Activated CD4-positive, alpha-beta T cell treated with anti-CD3 and anti-CD28 coated beads, Interleukin-2, amount 10 ng/mL, durations not matched to agents 7 days and 5 days (primary cell): ENCODE data around the gene NEUROG1. TPM values are rescaled to one million over a fixed set of nuclear protein-coding genes. Genes with fewer than 3 reads are reported as not detected.
"Not testable (repeated sequence)": the region's sequence is repeated elsewhere in the genome, so short reads cannot be mapped to it uniquely, and the experiment has no call there.

ENCODE experiments used
- CTCF ChIA-PET: fragments of 350-600 bp; sonication (Branson Sonifier 250); formaldehyde crosslinking; loops from one replicate; lab custom pipeline; 2021; ENCODE audit warnings: antibody characterized with exemption; lab: Charles Lee
- POLR2A ChIA-PET: fragments of 350-600 bp; sonication (Branson Sonifier 250); formaldehyde crosslinking; loops from one replicate; lab custom pipeline; 2021; ENCODE audit warnings: antibody characterized with exemption; lab: Charles Lee
- DNase-seq: peaks from one replicate; pipeline ENCODE4 v3.0.0-alpha.2; 2020
- H3K27ac Mint-ChIP-seq: one replicate; pipeline ENCODE4 v1.8.0; 2021; ENCODE audit warnings: mild to moderate bottlenecking, moderate library complexity, mixed read lengths
- H3K27me3 Mint-ChIP-seq: one replicate; pipeline ENCODE4 v1.8.0; 2021; ENCODE audit warnings: mixed read lengths
- H3K36me3 Mint-ChIP-seq: one replicate; pipeline ENCODE4 v1.8.0; 2021; ENCODE audit warnings: low read depth, mixed read lengths
- H3K4me1 Mint-ChIP-seq: one replicate; pipeline ENCODE4 v1.8.0; 2021; ENCODE audit warnings: mixed read lengths
- H3K4me3 Mint-ChIP-seq: one replicate; pipeline ENCODE4 v1.8.0; 2021; ENCODE audit warnings: mild to moderate bottlenecking, moderate library complexity, mixed read lengths
- H3K9me3 Mint-ChIP-seq: one replicate; pipeline ENCODE4 v1.8.0; 2021; ENCODE audit warnings: mixed read lengths
- total RNA-seq, 2 experiments: library from RNA; stranded (reverse); gene quantifications; one replicate each; pipeline ENCODE4 v1.2.3, GENCODE V29; 2021

NEUROG1 gene
- total RNA-seq, 2 experiments from 2014 or later, result not detected

DNA sequence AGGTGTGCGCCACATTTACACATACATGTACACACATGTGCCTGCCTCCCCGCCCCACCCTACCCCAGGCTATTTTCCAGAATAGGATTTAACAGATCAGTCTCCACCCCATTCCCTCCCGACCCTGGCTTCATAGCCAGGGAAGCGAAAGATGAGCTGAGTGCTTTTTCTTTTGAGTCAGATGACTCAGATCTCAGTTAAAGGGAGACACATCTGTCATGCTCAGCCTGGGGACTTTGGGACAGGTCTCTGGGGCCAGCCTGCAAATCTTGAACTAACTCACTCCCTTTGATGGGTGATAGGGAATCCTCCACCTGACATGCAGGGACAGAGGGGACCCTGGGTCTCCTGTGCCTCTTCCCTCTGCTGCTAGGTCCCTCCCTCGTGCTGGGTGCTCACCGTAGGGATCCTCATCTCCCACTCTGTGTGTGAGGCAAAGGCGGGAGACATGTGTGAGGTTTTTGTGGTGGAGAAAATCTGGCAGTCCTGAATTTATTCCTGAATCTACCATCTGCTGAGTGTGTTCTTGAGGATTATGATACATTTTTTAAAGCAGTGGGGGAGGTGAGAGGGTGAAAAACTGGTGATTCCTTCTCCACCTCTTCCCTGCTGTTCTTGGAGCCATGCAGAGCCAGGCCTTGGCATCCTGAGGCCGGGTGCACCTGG is 37.7 kb downstream of the NEUROG1 start:
- POLR2A ChIA-PET, result no interaction called here

DNA sequence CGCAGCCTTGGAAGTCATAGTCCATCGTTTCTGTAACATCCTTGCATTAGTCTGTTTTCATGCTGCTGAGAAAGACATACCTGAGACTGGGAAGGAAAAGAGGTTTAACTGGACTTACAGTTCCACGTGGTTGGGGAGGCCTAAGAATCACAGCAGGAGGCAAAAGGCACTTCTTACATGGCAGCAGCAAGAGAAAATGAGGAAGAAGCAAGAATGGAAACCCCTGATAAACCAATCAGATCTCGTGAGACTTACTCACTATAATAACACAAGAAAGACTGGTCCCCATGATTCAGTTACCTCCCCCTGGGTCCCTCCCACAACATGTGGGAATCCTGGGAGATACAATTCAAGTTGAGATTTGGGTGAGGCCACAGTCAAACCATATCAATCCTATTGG is 40.2 kb downstream of the NEUROG1 start:
- DNase-seq, H3K4me3 Mint-ChIP-seq, H3K36me3 Mint-ChIP-seq, H3K27ac Mint-ChIP-seq, H3K9me3 Mint-ChIP-seq, POLR2A ChIA-PET, H3K4me1 Mint-ChIP-seq: not testable (repeated sequence)
- CTCF ChIA-PET, result interaction anchor here (1.5 kb wide), 1 partner anchor 9 kb away, joined by 3 read pairs; no protein-coding TSS in a partner anchor
- H3K27me3 Mint-ChIP-seq, result peaks cover 48% of the 10 kb centered on the region

More for the DNA sequence above, 37.7 kb downstream of the NEUROG1 start:
- Mint-ChIP-seq H3K4me1 (no peaks in the 10 kb centered on the region), H3K4me3 (no peak overlapping the region), H3K27ac (no peak overlapping the region), H3K36me3 (no peaks in the 10 kb centered on the region), H3K9me3 (no peaks in the 10 kb centered on the region), H3K27me3 (peaks cover 29% of the 10 kb centered on the region)
- DNase-seq, result no peak
- CTCF ChIA-PET, result interaction anchor here (1.4 kb wide), 1 partner anchor 53 kb away, joined by 3 read pairs; no protein-coding TSS in a partner anchor

DNA sequence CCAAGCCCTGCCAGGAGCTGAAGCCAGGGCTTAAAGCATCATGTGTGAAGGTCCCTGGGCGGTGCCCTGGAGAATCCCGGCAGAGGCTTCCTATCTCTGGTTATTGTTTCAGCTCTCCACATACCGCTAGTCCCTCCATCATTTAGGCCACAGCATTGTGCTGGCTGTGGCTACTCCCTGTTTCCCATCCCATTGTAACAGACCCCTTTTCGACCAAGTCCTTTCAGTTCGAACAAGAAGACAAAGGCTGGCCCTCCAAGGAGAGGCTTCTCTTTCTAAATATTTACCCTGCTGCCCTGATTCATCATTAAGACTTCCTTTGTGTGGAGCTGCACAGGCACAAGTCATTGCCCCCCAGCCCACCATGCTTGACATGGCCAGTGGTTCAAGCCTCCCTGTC is 41.6 kb downstream of the NEUROG1 start:
- POLR2A ChIA-PET, result no interaction called here
- no peaks in the 10 kb centered on the region for H3K9me3 Mint-ChIP-seq
- peaks cover 4% of the 10 kb centered on the region for H3K4me1 Mint-ChIP-seq
- H3K4me3 Mint-ChIP-seq, result no peak overlapping the region
- H3K27me3 Mint-ChIP-seq, result peaks cover 56% of the 10 kb centered on the region
- H3K27ac Mint-ChIP-seq, result no peak overlapping the region
- peaks cover 2% of the 10 kb centered on the region for H3K36me3 Mint-ChIP-seq
- DNase-seq, result no peak
- CTCF ChIA-PET, result interaction anchor here (1.5 kb wide), 1 partner anchor 10 kb away, joined by 3 read pairs; no protein-coding TSS in a partner anchor

GRCh38 chr5:135493406-135494180 is 42.2 kb downstream of the NEUROG1 start:
- no peak overlapping the region for H3K4me3 Mint-ChIP-seq
- CTCF ChIA-PET, result interaction anchor here (1.5 kb wide), 1 partner anchor 10 kb away, joined by 3 read pairs; no protein-coding TSS in a partner anchor
- DNase-seq, result no peak
- POLR2A ChIA-PET, result no interaction called here
- peaks cover 5% of the 10 kb centered on the region for H3K4me1 Mint-ChIP-seq
- no peak overlapping the region for H3K27ac Mint-ChIP-seq
- H3K27me3 Mint-ChIP-seq, result peaks cover 62% of the 10 kb centered on the region
- H3K36me3 Mint-ChIP-seq, result peaks cover 2% of the 10 kb centered on the region
- H3K9me3 Mint-ChIP-seq, result no peaks in the 10 kb centered on the region

DNA sequence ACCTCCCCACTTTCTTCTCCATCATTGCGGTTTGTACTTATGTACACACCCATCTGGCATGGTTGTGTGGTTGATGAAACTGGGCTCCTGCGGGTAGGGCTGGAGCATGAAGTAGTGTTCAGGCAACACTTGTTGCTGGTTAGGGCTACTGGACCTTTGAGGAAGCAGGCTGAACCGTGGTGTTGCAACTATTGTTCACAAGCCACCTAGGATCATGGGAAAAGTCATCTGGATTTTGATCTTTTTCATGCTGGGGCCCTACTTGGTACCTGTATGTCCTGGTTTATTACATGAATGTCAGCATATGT is 43.5 kb downstream of the NEUROG1 start:
- Mint-ChIP-seq H3K9me3 (no peaks in the 10 kb centered on the region), H3K36me3 (peaks cover 2% of the 10 kb centered on the region), H3K27me3 (peaks cover 75% of the 10 kb centered on the region), H3K4me1 (peaks cover 7% of the 10 kb centered on the region), H3K4me3 (no peak overlapping the region), H3K27ac (no peak overlapping the region)
- POLR2A ChIA-PET, result no interaction called here
- CTCF ChIA-PET, result interaction anchor here (1.8 kb wide), 1 partner anchor 74 kb away, joined by 6 read pairs; no protein-coding TSS in a partner anchor
- no peak for DNase-seq

- ChIA-PET POLR2A (no interaction called here), CTCF (interaction anchor here (1.8 kb wide), 1 partner anchor 74 kb away, joined by 6 read pairs; no protein-coding TSS in a partner anchor)
- peaks cover 2% of the 10 kb centered on the region for H3K36me3 Mint-ChIP-seq
- no peak overlapping the region for H3K4me3 Mint-ChIP-seq
- no peaks in the 10 kb centered on the region for H3K9me3 Mint-ChIP-seq
- peaks cover 7% of the 10 kb centered on the region for H3K4me1 Mint-ChIP-seq
- no peak overlapping the region for H3K27ac Mint-ChIP-seq
- peaks cover 76% of the 10 kb centered on the region for H3K27me3 Mint-ChIP-seq
- DNase-seq, result no peak
Measured at GRCh38 chr5:135491552-135492318, 44.0 kb downstream of the NEUROG1 start.

DNA sequence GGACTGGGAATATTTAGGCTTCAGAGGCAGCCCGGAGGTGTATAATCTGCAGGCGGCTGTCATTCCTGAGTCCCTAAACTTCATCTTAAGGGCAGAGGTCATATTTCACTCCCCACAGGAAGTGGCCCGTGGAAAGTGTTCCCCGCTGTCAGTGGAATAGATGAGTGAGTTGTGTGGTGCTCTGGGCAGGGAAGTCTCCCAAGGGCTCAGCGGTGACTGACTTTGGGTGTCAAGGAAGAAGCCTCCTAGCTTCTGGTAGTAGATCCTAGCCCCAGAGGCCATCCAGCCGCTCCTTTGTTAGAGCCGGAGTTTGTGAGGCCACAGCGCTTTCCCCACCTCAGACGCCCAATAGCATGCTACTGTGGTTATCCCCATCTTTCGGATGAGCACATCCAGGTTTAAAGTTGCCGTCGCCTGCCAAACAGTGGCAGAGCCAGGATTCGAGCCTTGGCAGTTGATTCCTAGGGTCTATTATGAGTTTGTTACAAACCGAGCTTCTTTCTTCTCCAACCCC is 44.7 kb downstream of the NEUROG1 start:
- H3K27me3 Mint-ChIP-seq, result peaks cover 80% of the 10 kb centered on the region
- H3K4me1 Mint-ChIP-seq, result peaks cover 7% of the 10 kb centered on the region
- H3K27ac Mint-ChIP-seq, result no peak overlapping the region
- no peak overlapping the region for H3K4me3 Mint-ChIP-seq
- no peaks in the 10 kb centered on the region for H3K9me3 Mint-ChIP-seq
- peaks cover 2% of the 10 kb centered on the region for H3K36me3 Mint-ChIP-seq
- CTCF ChIA-PET, result interaction anchor here (1.0 to 1.8 kb wide), 2 partner anchors 25 to 75 kb away, joined by 3 to 6 read pairs; no protein-coding TSS in a partner anchor
- POLR2A ChIA-PET, result no interaction called here
- DNase-seq, result no peak

GRCh38 chr5:135490245-135491037 is 45.3 kb downstream of the NEUROG1 start:
- Mint-ChIP-seq H3K36me3 (peaks cover 2% of the 10 kb centered on the region), H3K4me3 (no peak overlapping the region), H3K9me3 (no peaks in the 10 kb centered on the region), H3K4me1 (peaks cover 7% of the 10 kb centered on the region), H3K27ac (no peak overlapping the region), H3K27me3 (peaks cover 80% of the 10 kb centered on the region)
- DNase-seq, result no peak
- CTCF ChIA-PET, result interaction anchor here (1.0 kb wide), 1 partner anchor 24 kb away, joined by 3 read pairs; no protein-coding TSS in a partner anchor
- POLR2A ChIA-PET, result no interaction called here

DNA sequence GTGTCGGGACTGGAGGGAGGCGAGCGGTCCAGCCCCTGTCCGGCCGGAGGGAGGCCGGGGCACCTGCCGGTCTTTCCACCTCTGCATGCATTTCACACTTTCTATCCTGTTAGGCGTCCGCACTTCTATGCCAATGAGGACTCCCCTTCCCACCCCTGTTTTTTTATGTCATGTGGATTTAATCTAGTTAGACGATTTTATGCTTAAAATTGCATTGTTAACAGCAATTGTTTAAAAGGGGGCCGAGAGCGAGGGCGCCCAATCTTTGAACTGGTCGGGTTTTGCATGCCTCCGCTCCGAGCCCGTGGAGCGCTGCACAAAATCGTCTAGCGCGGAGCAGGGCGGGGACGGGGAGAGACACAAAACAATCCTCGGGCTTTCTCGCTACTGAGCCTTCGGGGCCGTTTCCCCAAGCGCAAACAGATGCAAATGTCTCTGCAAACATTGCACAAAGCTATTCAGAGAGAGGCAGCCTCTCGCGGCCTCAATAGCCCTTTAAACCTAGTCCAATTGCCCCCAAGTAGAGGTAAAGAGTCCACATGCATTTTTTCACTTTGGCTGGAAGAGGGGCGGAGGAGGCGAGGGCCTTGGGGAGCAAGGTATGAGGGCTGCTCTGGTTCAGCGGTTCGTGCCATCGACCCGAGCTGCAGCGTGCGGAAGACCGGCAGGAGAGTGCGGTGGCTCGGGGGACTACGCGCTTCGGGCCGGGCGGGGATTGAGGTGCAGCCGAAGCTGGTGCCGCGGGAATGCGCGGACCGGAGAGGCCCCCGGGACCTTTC is 46.1 kb downstream of the NEUROG1 start:
- Mint-ChIP-seq H3K9me3 (no peaks in the 10 kb centered on the region), H3K4me1 (peaks cover 7% of the 10 kb centered on the region), H3K27me3 (peaks cover 81% of the 10 kb centered on the region), H3K4me3 (peak overlapping the region; percentile 3), H3K36me3 (peaks cover 2% of the 10 kb centered on the region), H3K27ac (peak overlapping the region; percentile 19)
- DNase-seq, result no peak
- ChIA-PET CTCF (interaction anchor here (1.0 kb wide), 1 partner anchor 23 kb away, joined by 3 read pairs; no protein-coding TSS in a partner anchor), POLR2A (no interaction called here)

DNA sequence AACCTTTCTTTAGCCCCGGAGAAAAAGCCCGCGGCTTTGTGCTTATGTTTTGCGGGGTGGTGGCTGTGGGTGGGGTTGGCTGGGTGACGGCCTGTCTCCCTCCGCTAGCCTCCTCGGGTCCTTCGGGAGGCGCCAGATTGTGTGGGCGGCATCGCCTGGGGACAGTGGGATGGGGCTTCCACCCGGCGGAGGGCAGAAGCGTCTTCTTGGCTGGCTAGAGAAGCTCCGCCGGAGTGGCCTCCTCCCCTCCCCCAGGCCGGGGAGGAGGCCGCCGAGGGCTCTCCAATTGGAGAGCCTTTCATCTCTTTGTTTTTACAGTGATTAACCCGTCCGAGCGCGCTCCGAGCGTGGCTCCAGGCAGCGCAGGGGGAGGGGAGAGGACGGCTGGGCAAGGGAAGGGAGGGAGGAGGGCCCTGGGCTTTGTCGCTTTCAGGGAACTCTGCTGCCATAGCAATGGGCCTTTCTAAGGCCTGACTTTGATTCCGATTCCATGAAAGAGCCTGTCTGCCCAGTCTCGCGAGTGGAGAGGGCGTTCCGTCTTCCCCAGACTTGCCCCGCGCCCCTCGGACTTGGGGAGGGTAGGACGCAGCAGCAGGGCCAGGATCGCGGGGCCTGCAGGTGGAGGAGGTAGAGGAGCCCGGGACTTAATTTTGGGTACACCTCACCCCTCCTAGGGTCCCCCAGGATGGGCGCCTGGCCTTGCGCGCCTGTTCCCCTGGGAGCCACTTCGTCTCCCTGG is 46.9 kb downstream of the NEUROG1 start:
- no peak for DNase-seq
- POLR2A ChIA-PET, result no interaction called here
- H3K9me3 Mint-ChIP-seq, result no peaks in the 10 kb centered on the region
- peaks cover 78% of the 10 kb centered on the region for H3K27me3 Mint-ChIP-seq
- H3K4me1 Mint-ChIP-seq, result peaks cover 7% of the 10 kb centered on the region
- peaks cover 2% of the 10 kb centered on the region for H3K36me3 Mint-ChIP-seq
- H3K27ac Mint-ChIP-seq, result no peak overlapping the region
- CTCF ChIA-PET, result no interaction called here
- no peak overlapping the region for H3K4me3 Mint-ChIP-seq
